Ramos (cell line): ENCODE results near the gene CDT1.

Experiments used
- in situ Hi-C: fragments of 300-500 bp; cut with MboI; formaldehyde crosslinking; loops from one replicate; pipeline ENCODE4 v1.14.3; 2022; ENCODE audit warnings: low sequenced_read_pairs; ENCODE audit not compliant: unreplicated experiment

Gene CDT1

DNA sequence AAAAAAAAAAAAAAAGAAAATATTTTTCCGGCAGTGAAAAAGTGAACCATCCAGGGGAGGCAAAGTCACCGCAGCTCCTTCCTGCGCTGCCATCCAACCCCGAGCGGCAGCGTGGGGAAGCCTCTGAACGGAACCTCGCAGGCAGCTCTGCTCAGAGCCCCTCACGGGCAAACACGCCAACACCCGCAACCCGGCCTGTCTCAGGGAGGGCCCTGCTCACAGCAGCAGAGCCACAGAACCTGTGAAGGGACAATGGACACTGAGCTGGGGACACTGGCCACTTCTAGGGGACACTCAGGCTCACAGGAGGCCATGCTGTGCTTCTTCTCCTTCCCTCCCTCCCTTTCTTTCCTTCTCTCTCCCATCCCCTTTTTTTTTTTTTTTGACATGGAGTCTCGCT is 29.5 kb downstream of the CDT1 start:
- in situ Hi-C loops, result no loop called here

DNA sequence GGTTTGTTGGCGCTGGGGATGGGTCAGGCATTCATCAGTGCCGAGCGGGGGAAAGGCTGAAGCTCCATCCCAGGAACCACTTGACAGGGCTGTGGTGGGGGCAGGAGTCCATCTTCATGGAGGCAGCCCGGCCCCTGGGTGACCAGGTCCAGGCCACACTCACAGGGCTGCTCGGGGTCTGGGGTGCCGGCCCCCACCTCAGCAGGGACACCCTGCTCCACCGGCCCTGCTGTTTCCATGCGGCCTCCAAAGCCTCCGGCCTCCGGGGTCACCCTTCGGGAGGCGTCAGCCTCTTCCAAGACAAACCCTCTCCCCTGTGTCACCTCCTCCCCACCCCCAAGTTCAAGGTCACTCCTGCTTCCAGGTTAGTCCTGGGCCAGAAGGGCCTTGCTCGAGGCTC is 31.1 kb downstream of the CDT1 start:
- in situ Hi-C loops, result no loop called here

DNA sequence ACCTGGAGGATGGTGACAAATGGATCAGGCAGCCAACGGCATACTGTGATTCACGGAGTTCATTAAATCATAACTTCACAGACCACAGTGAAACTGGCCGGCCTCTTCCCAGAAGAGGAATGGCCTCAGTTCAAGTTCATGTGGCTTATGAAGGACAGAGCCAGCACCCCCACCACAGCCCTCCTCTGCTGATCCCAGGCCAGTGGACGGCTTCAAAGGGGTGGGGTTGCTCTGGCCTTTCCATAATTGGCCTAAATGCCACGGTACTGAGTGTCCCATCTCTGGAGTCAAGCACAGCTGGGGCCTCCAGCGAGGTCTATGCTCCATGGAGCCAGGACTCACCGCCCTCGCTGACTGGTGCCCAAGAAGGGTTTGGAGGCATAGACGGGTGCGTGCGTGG is 31.8 kb downstream of the CDT1 start:
- in situ Hi-C loops, result no loop called here

DNA sequence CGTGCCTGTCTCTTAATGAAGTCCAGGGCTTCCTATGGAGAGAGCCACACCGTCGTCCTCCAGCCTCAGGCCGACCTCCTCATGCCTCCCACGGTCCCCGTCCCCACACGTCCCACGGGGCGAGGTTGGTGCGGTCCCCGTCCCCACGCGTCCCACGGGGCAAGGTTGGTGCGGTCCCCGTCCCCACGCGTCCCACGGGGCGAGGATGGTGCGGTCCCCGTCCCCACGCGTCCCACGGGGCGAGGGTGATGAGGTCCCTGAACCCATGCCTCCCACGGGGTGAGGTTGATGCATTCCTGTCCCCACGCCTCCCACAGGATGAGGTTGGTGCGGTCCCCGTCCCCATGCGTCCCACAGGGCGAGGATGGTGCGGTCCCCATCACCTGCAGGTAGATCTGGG is 32.2 kb downstream of the CDT1 start:
- in situ Hi-C loops, result no loop called here

DNA sequence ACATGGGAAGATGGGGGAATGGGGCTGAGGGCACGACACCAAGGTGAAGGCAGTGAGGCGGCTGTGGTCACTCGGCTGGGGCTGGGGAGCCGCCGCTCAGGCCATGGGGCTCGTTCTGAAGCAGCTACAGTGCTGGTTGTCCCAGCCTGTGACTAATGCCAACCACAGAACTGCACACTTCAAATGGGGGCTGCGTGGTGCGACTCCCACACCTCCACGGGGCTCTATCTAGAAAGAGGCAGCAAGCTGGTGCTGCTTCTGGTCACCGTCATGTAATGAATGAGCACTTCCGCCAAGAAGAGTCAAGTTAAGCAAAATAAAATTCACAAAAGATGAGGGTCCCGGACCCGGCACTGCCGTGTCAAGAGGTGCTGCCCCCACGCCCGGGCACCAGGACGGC is 33.2 kb downstream of the CDT1 start:
- in situ Hi-C loops, result no loop called here

DNA sequence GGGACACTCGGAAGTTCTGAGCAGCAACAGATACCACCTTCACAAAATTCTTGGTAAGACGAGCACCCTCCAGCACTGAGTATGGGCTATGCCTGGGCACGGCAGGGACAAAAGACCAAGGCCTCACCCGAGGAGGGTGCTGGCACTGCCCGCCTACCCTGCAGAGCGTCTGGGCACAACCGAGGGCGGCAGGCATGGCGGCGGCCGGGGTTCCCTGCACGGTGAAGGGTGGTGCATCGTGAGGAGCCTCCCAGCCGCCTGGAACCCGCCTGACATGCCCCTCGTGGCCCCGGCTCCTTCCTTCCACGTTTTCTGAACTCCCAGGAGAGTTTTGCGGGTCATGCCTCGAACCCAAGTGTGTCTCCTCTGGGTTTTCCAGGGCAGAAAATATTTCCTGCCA is 34.2 kb downstream of the CDT1 start:
- in situ Hi-C loops, result no loop called here

DNA sequence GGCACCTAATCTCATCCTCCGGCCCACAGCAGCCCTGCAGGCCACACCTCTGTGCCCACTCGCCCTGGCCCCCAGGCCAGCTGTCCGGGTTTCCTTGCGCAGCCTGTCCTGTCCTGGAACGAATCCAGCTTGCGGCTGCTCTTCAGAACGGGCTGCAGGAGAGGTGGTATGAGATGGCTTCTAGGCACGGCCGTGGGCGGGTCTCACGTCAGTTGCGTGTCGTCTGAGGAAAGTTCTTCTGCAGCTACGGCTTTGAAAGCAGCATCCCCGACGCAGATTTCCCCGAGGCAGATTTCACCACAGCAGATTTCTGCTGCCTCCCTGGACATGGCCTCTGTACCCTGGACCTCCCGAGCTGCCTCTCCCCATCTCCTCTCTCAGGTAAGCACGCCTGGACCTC is 35.0 kb downstream of the CDT1 start:
- in situ Hi-C loops, result no loop called here

DNA sequence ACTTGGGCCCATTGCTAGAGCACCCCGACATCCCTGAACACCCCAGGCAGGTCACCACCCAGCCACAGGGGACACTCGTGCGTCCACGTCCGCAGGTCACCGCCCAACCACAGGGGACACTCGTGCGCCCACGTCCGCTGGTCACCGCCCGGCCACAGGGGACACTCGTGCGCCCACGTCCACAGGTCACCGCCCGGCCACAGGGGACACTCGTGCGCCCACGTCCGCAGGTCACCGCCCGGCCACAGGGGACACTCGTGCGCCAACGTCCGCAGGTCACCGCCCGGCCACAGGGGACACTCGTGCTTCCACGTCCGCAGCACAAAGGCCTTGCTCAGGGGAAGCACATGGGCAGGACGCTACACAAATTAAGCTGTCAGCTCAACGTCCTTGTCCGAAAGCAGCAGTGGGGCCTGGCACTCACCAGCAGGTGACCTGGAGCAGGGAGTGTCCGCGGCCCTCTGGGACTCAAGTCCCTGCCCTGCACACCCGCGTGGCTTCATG is 35.5 kb downstream of the CDT1 start:
- in situ Hi-C loops, result no loop called here

DNA sequence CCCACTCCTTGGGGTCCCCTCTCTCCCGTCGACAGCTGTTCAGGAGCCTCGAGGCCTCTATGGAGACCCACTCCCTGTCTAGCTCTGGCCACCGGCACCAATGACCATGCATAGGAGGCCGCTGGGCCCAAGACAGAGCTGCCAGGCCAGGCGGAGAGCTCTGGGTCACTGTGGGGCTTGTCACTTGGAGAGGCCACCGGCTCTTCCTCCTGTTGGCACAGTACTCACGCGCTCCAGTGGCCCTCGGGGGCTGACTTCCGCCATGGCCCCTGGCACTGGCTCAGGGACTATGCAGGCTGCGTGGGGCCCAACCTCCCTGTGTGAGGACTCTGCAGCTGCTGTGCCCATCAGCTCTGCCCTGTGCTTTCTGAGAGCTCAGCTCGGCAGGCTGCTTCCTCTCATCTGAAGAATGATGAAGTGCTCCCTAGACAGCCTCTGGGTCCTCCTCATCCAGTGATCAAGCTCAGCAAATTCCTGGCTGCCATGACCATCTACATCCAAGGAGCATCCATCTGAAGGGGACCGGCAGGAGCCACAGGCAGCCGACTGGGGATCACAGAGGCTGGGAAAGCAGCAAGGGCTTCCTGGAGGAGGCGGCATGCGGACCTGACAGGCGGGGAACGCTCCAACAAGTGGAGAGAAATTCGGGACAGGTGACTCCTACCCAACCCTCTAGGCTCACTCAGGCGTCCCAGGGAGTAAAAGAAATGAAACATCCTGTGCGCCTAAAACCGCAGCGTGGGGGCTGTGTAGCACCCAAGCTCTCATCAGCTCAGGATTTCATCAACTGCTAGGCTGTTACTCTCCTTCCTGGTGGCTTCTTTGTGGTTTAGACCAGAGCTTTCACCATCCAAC is 36.4 kb downstream of the CDT1 start:
- in situ Hi-C loops, result no loop called here

DNA sequence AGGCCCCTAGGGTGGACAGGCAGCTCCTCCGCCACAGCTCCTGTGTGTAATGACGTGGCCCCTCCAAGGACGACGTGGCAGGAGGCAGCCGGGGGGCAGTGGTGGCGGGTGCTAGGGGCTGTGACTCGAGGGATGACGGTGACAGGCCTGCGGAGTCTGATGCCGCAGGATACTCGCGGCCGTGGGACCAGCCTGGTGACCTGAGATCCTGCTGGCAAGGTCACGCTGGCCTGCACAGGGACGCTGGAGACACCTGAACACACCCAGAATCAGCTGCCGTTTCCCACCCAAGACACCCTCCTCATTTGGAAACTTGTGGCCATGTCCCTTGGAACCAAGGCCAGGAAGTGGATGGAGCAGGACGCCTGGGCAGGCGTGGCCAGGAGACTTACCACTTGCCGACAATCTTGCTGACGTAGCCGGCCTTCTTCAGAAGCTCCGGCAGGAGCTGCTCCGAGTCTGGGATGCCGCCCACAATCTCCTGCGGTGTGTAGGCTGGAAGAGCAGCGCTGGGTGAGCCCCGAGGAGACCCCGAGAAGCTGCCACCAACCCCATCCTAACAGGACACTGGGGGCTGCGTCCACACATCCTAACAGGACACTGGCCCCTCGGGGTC is 37.1 kb downstream of the CDT1 start:
- in situ Hi-C loops, result no loop called here

DNA sequence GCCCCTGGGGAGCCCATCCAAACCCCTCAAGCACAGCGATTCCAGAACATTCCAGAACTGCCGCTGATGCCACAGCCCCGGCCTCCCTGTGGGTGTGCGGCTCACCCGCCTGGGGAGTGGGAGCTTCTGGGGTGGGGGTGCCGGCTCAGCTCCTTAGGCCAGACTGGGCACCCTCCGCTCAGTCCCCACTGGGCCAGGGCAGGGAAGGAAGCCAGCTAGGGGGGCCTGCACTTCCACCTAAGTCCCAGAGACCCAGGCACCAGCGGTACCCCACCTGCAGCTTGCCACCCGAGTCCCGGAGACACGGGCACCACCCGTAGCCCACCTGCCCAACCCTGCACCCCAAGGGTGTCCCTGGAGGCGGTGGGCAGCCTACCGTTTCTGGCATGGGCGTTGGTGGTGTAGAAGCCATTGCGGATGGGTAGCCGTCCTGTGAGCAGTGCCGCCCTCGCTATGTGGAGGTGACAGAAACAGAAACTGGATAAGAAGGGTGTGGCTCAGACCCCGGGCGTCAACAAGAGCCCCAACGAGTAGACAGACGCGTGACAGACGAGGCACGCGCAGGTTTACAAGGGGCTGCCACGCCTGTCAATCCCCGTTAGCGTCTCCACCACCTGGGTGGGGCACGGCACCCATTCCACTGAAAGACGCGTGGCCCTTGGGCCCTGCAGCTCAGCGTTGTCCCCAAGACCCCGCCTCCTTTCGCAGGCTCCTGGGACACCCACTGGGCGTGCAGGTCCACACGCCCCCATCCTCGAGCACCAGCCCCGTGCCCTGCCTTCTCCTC is 38.1 kb downstream of the CDT1 start:
- in situ Hi-C loops, result no loop called here

DNA sequence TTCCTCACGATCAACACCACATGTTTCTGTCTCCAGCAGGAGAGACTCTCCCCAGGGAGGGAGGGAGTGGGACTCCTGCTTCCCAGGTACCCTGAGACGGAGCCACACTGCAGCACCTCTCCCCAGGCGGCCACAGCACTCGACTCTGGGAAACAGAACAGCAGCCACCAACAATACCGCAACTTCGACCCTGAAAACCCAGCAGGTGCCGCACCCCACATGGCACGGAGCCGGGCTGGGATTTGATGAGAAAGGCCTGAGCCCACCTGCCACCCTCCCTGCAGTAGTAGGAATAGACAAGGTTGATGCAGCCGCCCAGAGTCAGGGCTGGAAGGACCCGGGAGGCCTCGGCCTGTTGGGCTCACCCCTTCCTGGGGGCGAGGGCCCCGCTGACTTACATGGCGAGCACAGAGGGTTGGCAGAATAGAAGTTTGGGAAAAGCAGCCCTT is 38.7 kb downstream of the CDT1 start:
- in situ Hi-C loops, result no loop called here

DNA sequence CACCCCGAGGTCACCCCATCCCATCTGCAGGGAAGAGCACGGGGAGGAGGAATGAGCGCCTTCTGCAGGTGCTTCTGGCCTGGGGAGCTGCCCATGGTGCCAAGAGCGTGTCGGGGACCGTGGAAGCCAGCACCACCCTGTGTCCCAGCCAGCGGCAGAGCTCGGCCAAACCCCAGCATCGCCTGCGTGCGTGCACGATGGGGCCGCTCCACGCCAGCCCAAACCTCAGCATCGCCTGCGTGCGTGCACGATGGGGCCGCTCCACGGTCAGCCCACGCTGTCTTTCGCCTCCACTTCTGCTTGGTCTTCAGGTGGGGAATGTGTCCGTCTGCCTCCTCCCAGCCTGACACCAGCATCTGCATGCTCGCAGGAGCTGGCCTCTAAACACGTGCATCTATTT is 39.2 kb downstream of the CDT1 start:
- in situ Hi-C loops, result no loop called here

DNA sequence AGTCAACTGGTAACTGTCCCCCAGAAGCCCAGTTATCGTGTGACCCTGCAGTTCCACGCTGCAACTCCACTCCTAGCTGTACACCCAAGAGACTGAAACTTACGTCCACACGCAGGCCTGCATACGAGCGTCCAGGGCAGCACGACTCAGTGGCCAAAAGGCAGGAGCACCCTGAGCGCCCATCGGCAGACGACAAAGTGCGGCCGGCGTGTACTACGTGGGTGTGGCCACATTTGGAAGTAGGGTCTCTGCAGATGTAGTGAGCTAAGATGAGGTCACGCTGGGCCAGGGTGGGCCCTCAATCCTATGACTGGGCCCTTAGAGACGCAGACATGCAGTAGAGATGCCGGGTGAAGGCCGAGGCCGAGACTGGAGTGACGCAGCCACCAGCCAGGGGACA is 39.7 kb downstream of the CDT1 start:
- in situ Hi-C loops, result no loop called here

DNA sequence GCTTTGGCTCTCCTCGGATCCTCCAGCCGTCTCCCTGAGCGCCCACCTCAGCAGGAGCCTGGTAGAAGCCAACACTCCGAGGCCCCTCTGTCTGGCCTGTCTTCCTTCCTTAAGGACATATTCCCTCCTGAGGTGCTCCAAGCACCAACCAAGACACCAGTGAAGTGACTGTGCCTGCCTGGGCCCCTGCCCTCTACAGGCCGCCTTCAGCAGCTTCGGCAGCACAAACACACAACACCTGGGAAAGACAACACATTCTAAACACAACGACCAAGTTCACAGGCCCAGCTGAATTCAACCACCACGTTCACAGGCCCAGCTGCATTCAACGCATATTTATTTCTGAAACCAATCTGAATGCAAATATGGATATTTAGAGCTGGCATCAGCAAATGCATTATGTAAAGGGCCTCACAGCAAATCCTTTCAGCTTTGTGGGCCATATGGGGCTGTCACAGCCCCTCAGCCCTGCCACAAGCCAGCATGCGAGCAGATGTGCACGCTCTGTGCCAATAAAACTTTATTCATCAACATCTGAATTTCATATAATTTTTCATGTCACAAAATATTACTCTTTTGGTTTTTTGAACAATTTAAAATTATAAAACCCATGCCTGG is 40.9 kb downstream of the CDT1 start:
- in situ Hi-C loops, result no loop called here

DNA sequence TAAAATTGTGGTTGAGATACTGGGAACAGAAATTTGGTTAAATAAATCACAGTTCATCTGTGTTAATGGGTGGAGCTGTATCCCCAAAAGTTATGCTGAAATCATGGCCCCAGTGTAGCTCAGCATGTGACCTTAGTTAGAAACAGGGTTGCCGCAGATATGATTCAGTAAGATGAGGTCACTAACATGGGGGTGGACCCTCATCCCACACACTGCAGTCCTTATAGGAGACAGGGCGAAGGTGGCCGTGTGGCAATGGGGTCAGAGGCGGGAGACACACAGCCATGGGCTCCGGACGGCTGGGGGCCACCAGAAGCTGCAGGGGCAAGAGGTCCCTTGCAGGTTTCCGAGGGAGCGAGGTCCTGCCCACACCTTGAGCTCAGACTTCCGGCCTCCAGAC is 42.5 kb downstream of the CDT1 start:
- in situ Hi-C loops, result no loop called here

DNA sequence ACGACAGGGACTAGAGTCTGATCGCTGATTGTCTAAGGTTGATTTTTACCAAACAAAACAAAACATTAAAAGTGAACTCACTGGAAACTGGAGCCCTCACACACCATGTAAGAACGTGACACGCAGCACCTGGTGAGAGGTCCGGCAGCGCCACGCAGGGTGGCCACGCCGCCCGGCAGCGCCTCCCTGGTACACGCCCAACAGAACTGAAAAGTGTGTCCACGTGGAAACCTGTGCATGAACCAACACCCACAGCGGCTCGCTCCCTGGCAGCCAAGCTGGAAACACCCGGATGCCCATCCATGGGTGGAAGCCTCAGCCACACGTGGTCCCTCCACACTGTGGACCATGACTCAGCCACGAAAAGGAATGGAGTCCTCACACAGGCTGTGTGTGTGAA is 44.1 kb downstream of the CDT1 start:
- in situ Hi-C loops, result no loop called here

DNA sequence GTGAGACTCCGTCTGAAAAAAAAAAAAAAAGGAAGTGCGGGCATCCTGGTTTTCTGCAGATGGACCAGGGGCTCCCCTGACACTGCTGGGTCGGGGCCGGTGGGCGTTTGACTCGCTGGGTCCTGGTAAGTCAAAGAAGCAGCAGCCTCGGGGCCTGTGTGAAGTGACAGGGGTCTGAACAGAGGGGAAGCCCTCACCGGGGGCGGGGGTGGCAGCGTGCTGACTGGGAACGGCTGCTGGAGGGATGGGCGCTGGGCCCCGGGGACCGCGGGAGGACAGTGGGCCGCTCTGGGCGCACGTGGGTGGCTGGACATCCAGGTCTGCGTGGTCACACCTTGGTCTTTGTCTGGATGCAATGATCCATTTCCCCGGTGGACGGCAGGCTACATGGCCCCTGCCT is 45.0 kb downstream of the CDT1 start:
- in situ Hi-C loops, result no loop called here

DNA sequence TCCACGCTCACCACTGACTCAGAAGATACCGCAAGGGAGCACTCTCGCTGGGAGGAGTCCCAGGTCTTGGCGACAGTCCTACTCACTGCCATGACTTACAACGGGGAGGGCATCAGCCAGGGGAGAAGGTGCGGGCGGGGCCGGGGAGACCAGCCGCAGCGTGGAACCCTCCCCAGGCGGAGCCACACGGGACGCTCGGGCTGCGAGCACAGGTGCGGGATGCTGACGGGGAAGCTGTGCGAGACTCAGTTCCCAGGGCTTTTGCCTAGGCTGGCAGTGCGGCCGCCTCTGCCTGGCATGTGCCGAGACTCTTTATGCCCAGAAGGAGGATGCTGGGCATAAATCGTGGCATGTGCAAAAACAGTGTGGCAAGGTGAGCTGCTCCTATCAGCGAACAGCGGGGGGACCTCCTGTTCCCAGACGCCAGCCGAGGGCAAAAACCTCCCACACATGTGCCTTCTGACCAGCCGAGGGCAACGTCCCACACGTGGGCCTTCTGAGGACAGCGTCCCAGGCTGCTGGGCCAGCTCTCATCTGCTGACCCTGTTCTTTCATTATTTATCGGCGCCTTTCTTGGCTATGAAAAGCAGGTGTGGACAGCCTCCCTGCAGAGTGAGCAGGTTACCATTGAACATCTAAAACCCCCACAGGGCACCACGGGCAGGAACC is 47.1 kb downstream of the CDT1 start:
- in situ Hi-C loops, result no loop called here

DNA sequence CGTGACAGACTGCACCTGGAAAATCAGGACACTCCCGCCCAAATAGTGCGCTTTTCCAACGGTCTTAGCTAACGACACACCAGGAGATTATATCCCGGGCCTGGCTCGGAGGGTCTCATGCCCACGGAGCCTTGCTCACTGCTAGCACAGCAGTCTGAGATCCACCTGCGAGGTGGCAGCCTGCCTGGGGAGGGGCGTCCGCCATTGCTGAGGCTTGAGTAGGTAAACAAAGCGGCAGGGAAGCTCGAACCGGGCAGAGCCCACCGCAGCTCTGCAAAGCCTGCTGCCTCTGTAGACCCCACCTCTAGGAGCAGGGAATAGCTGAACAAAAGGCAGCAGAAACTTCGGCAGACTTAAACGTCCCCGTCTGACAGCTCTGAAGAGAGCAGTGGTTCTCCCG is 48.0 kb downstream of the CDT1 start:
- in situ Hi-C loops, result no loop called here
